Activated CD4-positive, CD25-positive, alpha-beta regulatory T cell treated with anti-CD3 and anti-CD28 coated beads, Interleukin-2, amount 50 U/mL, for 72 hours (primary cell): ENCODE results near the gene PHOSPHO2.
"Not testable (repeated sequence)": the region's sequence is repeated elsewhere in the genome, so short reads cannot be mapped to it uniquely, and the experiment has no call there.

ENCODE experiments used
- DNase-seq: peaks from one replicate; pipeline ENCODE4 v3.0.0; 2021

Gene PHOSPHO2

DNA sequence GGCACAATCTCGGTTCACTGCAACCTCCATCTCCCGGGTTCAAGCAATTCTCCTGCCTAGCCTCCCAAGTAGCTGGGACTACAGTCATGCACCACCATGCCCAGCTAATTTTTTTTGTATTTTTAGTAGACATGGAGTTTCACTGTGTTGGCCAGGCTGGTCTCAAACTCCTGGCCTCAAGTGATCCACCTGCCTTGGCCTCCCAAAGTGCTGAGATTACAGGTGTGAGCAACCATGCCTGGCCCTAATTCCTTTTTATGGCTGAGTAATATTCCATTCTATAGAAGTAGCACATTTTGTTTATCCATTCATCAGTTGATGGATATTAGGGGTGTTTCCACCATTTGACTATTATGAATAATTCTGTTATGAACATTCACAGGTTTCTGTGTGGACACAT is 9.6 kb upstream of the PHOSPHO2 start:
- DNase-seq, result not testable (repeated sequence)

DNA sequence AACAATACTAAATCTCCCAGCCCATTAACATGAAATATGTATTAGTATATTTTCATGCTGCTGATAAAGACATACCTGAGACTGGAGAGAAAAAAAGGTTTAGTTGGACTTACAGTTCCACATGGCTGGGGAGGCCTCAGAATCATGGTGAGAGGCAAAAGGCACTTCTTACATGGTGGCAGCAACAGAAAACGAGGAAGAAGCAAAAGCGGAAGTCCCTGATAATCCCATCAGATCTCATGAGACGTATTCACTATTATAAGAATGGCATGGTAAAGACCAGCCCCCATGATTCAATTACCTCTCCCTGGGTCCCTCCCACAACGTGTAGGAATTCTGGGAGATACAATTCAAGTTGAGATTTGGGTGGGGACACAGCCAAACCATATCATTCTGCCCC is 7.4 kb upstream of the PHOSPHO2 start:
- DNase-seq, result not testable (repeated sequence)

GRCh38 chr2:169687943-169688342 is 6.3 kb upstream of the PHOSPHO2 start:
- DNase-seq, result not testable (repeated sequence)

- no peak for DNase-seq
Measured at GRCh38 chr2:169690958-169691357, 3.3 kb upstream of the PHOSPHO2 start.

DNA sequence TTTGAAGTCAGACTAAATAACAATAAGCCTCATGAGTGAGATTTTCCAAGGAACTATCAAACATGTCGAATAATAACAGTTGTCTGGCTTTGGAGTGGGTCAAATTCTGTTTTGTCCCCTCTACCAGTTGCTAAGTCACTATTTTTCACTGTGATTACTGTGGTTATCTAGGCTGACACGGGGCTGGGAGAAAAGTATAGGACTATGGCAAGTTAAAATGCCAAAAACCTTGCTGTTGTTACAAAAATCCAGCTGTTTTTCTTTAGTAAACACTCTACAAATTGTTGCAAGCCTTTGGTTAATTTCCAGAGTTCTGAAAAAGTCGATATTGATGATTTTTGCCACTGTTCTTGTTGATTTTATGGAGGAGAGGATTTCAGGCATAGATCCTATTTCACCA is 1.6 kb upstream of the PHOSPHO2 start:
- no peak for DNase-seq

- DNase-seq, result no peak
Measured at GRCh38 chr2:169693360-169693759, 909 bp upstream of the PHOSPHO2 start.

- DNase-seq, result no peak
Measured at GRCh38 chr2:169694894-169695260, 608 bp downstream of the PHOSPHO2 start.

DNA sequence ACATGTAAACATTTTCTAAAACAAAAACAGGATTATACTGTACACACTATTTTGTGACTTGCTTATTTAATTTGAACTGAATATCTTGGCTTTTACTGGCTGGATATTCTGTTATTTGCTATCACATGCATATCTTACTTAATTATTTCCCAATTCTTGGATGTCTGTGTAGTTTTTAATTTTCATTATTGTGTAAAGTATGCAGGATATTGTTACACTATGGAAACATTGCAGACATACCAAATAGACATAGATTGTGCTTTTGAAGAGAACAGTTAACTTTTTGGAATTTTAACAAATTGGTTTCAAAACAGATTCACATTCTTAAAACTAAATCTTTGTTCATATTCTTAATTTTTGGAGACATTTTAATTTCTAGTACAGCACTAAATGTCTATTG is 2.1 kb downstream of the PHOSPHO2 start:
- DNase-seq, result no peak

GRCh38 chr2:169699173-169699572 is 4.9 kb downstream of the PHOSPHO2 start:
- DNase-seq, result not testable (repeated sequence)

- DNase-seq, result no peak
Measured at GRCh38 chr2:169702996-169703395, 8.7 kb downstream of the PHOSPHO2 start.

- DNase-seq, result no peak
Measured at GRCh38 chr2:169704160-169704708, 10.0 kb downstream of the PHOSPHO2 start.

DNA sequence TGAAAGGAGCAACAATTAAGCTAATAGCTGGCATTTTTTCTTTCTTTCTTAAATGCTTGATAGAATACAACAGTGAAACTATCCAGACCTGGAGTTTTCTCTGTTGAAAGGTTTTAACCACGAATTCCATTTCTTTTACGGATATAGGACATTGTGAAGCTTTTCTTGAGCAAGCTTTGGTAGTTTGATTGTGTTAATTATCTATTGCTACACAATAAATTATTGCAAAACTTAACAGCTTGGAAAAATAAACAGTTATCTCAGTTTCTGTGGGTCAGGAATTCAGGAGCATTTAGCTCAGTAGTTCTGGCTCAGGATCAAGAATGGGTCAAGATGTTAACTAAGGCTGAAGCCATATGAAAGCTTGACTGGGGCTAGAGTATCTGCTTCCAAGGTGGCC is 11.7 kb downstream of the PHOSPHO2 start:
- DNase-seq, result no peak

DNA sequence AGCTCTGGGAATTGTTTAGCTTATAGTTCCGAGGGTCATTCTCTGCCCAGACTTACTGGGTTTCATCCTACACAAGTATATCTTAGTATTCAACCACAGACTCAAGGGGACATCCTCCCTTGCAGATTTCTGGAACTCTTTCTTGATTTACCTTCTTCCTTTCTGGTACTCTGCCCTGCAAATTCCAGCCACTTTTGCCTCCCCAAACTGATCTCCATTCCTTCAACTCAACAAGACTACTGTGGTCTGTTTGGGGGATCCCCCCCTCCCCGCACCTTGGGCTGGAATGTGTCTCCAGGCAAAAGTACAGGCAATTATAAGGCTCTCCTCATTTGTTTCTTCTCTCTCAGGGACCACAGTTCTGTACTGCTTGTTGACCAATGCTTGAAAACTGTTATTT is 13.4 kb downstream of the PHOSPHO2 start:
- DNase-seq, result no peak

GRCh38 chr2:169709331-169709730 is 15.1 kb downstream of the PHOSPHO2 start:
- DNase-seq, result no peak

GRCh38 chr2:169709981-169710380 is 15.7 kb downstream of the PHOSPHO2 start:
- no peak for DNase-seq

DNA sequence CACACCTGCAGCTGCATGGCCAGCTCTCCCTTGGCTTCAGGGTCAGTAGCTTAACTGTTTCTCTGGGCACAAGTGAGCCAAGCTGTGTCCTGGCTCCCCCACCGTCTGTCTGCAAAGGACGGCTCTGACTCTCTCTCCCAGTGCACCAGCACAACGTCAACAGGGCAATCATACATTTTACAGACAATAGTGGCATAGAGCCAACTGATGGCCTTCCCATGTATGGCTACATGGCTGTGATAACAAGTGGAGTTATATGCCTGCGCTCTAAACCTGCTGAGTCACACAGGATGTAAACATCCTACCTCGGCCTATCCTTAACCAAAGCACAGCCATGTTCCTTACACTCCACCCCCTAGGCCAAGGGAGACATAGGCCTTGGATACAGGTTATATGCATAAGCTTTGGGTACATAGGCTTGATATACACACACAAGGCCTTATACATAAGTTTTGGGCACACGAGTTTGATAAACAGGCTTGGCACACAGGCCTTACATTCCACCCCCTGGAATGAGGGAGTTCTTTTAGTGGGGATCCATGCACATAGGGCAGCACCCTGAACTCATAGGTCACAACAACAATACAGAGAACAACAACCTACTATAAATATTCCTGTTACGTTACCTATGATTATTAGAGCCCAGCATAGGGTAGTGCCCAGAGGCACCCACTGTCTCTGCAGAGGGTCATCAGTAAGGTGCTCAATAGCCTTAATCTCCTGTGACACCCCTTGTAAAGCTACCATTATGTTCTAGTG is 17.7 kb downstream of the PHOSPHO2 start:
- no peak for DNase-seq

DNA sequence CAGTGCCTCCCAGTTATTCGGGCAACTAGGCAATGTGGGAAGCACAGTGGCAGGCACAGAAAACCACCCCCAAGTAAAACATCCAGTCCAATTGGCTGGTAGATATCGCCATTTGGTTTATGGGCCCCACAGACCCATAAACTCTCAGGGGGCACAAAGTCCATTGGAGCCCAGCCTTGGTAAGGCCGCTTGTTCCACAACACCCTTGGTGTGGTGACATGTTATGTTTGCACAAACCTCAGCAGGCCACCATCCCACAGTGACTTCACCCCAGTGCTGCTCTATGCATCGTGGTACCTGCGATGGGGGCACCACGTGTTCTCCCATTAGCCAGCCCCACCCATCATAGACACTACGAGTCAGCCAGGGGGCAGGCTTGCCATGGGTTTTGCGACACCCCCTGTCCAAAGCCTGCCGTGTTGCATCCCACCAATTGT is 18.5 kb downstream of the PHOSPHO2 start:
- no peak for DNase-seq

DNA sequence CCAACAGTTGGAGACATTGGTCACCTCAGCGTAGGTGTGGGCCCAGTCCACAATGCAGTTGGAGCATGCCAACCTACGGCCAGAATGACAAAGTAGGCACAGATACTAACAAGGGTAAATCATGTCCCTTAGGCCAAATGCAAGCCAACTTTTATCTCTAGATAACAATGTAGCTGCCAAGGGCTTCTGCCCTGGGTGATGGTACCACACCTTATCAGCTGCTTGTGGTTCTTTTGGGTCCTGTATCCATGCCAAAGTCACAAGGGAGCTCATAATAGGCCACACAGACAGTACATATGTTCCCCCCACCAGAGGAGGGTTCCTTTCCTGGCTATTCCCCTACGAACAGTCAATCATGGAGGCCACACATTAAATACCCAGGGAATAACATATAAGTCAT is 19.1 kb downstream of the PHOSPHO2 start:
- DNase-seq, result no peak

DNA sequence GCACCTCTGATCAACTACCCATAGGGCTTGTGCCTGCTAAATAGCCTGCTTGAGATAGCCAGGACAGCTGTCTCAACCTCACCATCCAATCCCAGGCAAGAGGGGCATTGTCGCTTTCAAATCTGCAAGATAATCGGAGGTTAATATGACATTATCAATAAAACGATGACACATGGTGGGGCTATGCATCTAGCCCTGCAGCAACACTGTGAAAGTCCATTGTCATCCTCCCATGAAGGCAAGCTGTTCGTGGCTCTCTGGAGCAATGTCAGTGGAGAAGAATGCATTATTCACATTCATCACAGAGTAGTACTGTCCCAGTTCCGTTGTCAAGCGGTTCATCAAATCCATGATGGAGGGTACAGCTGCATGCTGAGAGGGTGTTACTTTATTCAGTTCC is 20.4 kb downstream of the PHOSPHO2 start:
- DNase-seq, result no peak

DNA sequence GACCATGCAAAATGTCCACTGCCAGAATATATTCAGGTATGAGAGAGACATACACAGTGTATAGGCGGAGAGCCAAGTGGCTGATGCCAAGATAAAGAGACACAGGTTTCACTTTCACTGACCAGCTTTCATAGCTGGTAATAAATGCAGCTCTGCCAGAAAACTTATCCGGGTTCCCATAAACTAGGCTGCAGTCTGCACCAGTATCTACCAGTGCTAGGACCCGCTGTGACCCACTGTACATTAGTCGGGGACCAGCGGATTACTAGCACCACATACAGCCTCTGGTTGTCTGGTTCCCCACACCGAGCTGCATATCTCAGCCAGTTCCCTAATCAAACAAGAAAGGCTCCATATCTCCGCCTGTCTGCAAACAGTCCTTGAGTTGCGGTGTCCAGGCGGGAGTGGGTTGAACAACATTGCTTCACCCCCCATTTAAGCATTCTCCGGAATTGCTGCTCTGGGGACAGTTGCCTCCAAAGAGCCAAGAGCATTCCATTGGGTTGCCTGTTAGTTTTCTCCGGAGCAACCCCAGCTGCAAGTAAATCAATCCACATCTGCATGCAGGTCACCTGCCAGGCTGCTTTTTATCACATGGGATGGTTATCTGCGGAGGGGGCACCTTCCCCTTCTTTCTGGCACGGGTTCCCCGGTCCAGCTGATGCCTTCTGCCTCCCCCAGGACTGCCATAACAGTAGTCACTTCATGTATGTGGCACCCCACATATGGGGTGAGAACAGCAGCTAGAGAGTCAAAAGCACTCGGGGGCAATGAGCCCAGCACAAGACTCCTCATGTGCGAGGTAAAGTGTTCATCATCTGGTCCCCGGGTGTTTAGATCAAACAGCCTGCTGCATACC is 21.3 kb downstream of the PHOSPHO2 start:
- DNase-seq, result no peak

GRCh38 chr2:169716238-169716886 is 22.1 kb downstream of the PHOSPHO2 start:
- DNase-seq, result no peak

- DNase-seq, result no peak
Measured at GRCh38 chr2:169716938-169717690, 22.8 kb downstream of the PHOSPHO2 start.

DNA sequence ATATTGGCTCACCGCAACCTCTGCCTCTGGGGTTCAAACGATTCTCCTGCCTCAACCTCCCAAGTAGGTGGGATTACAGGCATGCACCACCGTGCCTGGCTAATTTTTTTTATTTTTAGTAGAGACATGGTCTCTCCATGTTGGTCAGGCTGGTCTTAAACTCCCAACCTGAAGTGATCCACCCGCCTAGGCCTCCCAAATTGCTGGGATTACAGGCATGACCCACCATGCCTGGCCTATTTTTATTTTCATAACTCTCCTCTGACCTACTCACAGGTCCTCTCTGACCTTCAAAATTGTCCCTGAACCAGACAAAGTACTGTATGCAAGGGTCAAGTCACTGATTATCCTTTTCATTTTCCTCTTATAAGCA is 23.4 kb downstream of the PHOSPHO2 start:
- DNase-seq, result no peak
